H9 (cell line): Measurements from ENCODE around the gene GALNT10. TPM values are rescaled to one million over a fixed set of nuclear protein-coding genes. Genes with fewer than 3 reads are reported as not detected.

Source experiments
- DNase-seq: peaks from one replicate; pipeline ENCODE4 v3.0.0-alpha.2; 2017
- H2AFZ ChIP-seq: one replicate; pipeline ENCODE4 v1.6.1; 2013; ENCODE audit warnings: mild to moderate bottlenecking, low read length, control low read depth, moderate library complexity
- H2AK5ac ChIP-seq: 2 replicates; pipeline ENCODE4 v1.6.1; 2013; ENCODE audit warnings: low read length, control low read depth, mixed read lengths; ENCODE audit not compliant: insufficient read length
- H2BK120ac ChIP-seq: one replicate; pipeline ENCODE4 v1.6.1; 2013; ENCODE audit warnings: low read depth, mild to moderate bottlenecking, low read length, control low read depth, inconsistent platforms; ENCODE audit not compliant: poor library complexity, severe bottlenecking
- H2BK12ac ChIP-seq: 2 replicates; pipeline ENCODE4 v1.6.1; 2013; ENCODE audit warnings: low read length, control low read depth, mixed read lengths, low read depth; ENCODE audit not compliant: insufficient read length
- H2BK15ac ChIP-seq: 2 replicates; pipeline ENCODE4 v1.6.1; 2013; ENCODE audit warnings: low read depth, low read length, control low read depth
- H2BK20ac ChIP-seq: one replicate; pipeline ENCODE4 v1.6.1; 2013; ENCODE audit warnings: low read depth, mild to moderate bottlenecking, low read length, control low read depth, inconsistent platforms; ENCODE audit not compliant: poor library complexity, severe bottlenecking
- H2BK5ac ChIP-seq: 2 replicates; pipeline ENCODE4 v1.6.1; 2013; ENCODE audit warnings: low read length, control low read depth, mixed read lengths; ENCODE audit not compliant: insufficient read length
- H3K14ac ChIP-seq: 2 replicates; pipeline ENCODE4 v1.6.1; 2013; ENCODE audit warnings: low read length, control low read depth; ENCODE audit not compliant: insufficient read depth
- H3K18ac ChIP-seq: 2 replicates; pipeline ENCODE4 v1.6.1; 2013; ENCODE audit warnings: low read depth, mild to moderate bottlenecking, mixed read lengths, low read length, control low read depth; ENCODE audit not compliant: insufficient read length
- H3K23ac ChIP-seq: 2 replicates; pipeline ENCODE4 v1.6.1; 2013; ENCODE audit warnings: low read length, control low read depth, mixed read lengths, low read depth; ENCODE audit not compliant: insufficient read length
- H3K23me2 ChIP-seq: 2 replicates; pipeline ENCODE4 v1.6.1; 2013; ENCODE audit warnings: low read depth, mild to moderate bottlenecking, mixed read lengths, low read length, control low read depth; ENCODE audit not compliant: insufficient read length, poor library complexity, severe bottlenecking
- H3K27ac ChIP-seq: 2 replicates; pipeline ENCODE4 v1.5.1; 2013; ENCODE audit warnings: low read length, control low read depth, mixed read lengths, low read depth; ENCODE audit not compliant: insufficient read length
- H3K27me3 ChIP-seq: 2 replicates; pipeline ENCODE4 v1.6.1; 2013; ENCODE audit warnings: low read length, control low read depth, inconsistent platforms; ENCODE audit not compliant: insufficient read depth
- H3K4ac ChIP-seq: 2 replicates; pipeline ENCODE4 v1.6.1; 2013; ENCODE audit warnings: low read depth, mild to moderate bottlenecking, control low read depth, inconsistent platforms, low read length, moderate library complexity
- H3K4me1 ChIP-seq: 2 replicates; pipeline ENCODE4 v1.6.1; 2013; ENCODE audit warnings: low read length, control low read depth, inconsistent platforms; ENCODE audit not compliant: insufficient read depth
- H3K4me2 ChIP-seq: 2 replicates; pipeline ENCODE4 v1.6.1; 2013; ENCODE audit warnings: low read length, control low read depth, mixed read lengths; ENCODE audit not compliant: insufficient read length, insufficient read depth
- H3K56ac ChIP-seq: 2 replicates; pipeline ENCODE4 v1.6.1; 2013; ENCODE audit warnings: low read depth, mild to moderate bottlenecking, mixed read lengths, low read length, control low read depth; ENCODE audit not compliant: insufficient read length
- H3K79me1 ChIP-seq: 2 replicates; pipeline ENCODE4 v1.6.1; 2013; ENCODE audit warnings: low read depth, mild to moderate bottlenecking, moderate library complexity, low read length, control low read depth, inconsistent platforms; ENCODE audit not compliant: insufficient read depth, poor library complexity, severe bottlenecking
- H3K79me2 ChIP-seq: 2 replicates; pipeline ENCODE4 v1.6.1; 2013; ENCODE audit warnings: low read length, control low read depth, inconsistent platforms; ENCODE audit not compliant: insufficient read depth
- H3K9ac ChIP-seq: 2 replicates; pipeline ENCODE4 v1.6.1; 2013; ENCODE audit warnings: low read length, control low read depth, mixed read lengths; ENCODE audit not compliant: insufficient read length; ENCODE audit errors: extremely low read depth
- H3K9me3 ChIP-seq: one replicate; pipeline ENCODE4 v1.6.1; 2013; ENCODE audit warnings: low read depth, low read length, inconsistent platforms; ENCODE audit not compliant: control insufficient read depth
- H3T11ph ChIP-seq: one replicate; pipeline ENCODE4 v1.6.1; 2013; ENCODE audit warnings: mild to moderate bottlenecking, low read length, control low read depth, inconsistent platforms
- H4K20me1 ChIP-seq: one replicate; pipeline ENCODE4 v1.6.1; 2013; ENCODE audit not compliant: control insufficient read depth, insufficient read length, insufficient read depth
- H4K5ac ChIP-seq: 2 replicates; pipeline ENCODE4 v1.6.1; 2013; ENCODE audit warnings: low read depth, mild to moderate bottlenecking, mixed read lengths, low read length, control low read depth; ENCODE audit not compliant: insufficient read length
- H4K8ac ChIP-seq: replicated peaks from 2 replicates; pipeline ENCODE4 v1.6.1; 2013; ENCODE audit warnings: low read length, control low read depth, mixed read lengths, low read depth; ENCODE audit not compliant: insufficient read length
- H4K91ac ChIP-seq: 2 replicates; pipeline ENCODE4 v1.6.1; 2013; ENCODE audit warnings: low read depth, mild to moderate bottlenecking, moderate library complexity, mixed read lengths, low read length, control low read depth; ENCODE audit not compliant: insufficient read length
- H3K27ac Mint-ChIP-seq, 3 experiments: 2 replicates in 2 of 3; 3 replicates in 1 of 3; pipeline ENCODE4 v1.8.0; 2020 to 2021; ENCODE audit warnings: mixed read lengths in 3 of 3, mild to moderate bottlenecking in 1 of 3, moderate library complexity in 1 of 3
- H3K27me3 Mint-ChIP-seq: 2 replicates; pipeline ENCODE4 v1.8.0; 2021; ENCODE audit warnings: low read depth, mild to moderate bottlenecking, moderate library complexity, mixed read lengths
- H3K36me3 Mint-ChIP-seq, 3 experiments: 2 replicates in 2 of 3; 3 replicates in 1 of 3; pipeline ENCODE4 v1.8.0; 2020 to 2021; ENCODE audit warnings: low read depth in 3 of 3, mixed read lengths in 3 of 3; ENCODE audit not compliant: insufficient read depth in 1 of 3
- H3K4me1 Mint-ChIP-seq, 2 experiments: 2 replicates each; pipeline ENCODE4 v1.8.0; 2020; ENCODE audit warnings: mixed read lengths in 2 of 2
- H3K4me3 Mint-ChIP-seq, 2 experiments: 2 replicates in 1 of 2; 3 replicates in 1 of 2; pipeline ENCODE4 v1.8.0; 2020 to 2021; ENCODE audit warnings: mild to moderate bottlenecking in 2 of 2, mixed read lengths in 2 of 2, moderate library complexity in 1 of 2
- H3K9me3 Mint-ChIP-seq, 2 experiments: 2 replicates in 1 of 2; 3 replicates in 1 of 2; pipeline ENCODE4 v1.8.0; 2020; ENCODE audit warnings: mild to moderate bottlenecking in 2 of 2, mixed read lengths in 2 of 2, moderate library complexity in 1 of 2
- WGBS: extraction: QIAGEN DNeasy Blood & Tissue Kit; methylation state at CpG from one replicate; pipeline ENCODE4 v1.1.7; 2013; ENCODE audit warnings: missing lambda C conversion rate, low lambda C conversion rate, mixed read lengths; ENCODE audit not compliant: insufficient read length; ENCODE audit errors: extremely low coverage; 5-methylcytosine and 5-hydroxymethylcytosine counted together
- total RNA-seq: library from RNA; stranded (reverse); gene quantifications from 2 replicates; pipeline ENCODE4 v1.2.1, GENCODE V29; 2021
- TF ChIP-seq, protein P1 (sequence below): fragments of 200-600 bp; sonication (generic); conservative IDR thresholded peaks from 3 replicates; pipeline ENCODE4 v1.8.0; 2021; ENCODE audit warnings: antibody characterized with exemption, mild to moderate bottlenecking

The GALNT10 gene
- total RNA-seq, 1 experiment from 2014 or later, result 15.4 TPM

DNA sequence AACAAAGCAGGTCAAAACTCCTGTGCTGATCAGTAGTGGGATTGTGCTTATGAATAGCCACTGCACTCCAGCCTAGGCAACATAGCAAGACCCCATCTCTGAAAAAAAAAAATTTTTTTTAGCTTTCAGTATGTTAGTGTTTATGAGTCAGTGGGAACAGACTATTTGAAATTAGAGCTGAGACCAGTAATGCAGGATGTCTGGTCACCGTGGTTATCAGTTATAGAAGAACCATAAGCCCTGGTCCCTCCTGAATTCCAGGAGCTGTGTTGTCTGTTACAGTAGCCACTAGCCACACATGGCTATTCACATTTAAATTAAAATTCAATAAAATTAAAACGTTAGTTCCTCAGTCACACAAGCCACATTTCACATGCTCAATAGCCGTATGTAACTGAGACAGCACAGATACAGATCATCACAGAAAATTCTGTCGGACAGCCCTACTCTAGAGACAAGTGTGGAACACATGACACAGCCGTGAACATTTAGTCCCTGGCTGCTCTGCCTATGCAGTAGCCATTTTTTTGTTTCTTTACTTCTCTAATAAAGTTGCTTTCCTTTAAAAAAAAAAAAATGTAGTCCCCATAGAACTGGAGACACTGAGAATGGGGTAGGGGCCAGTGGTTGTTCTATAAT, 159.2 kb downstream of the GALNT10 start:
- no peak overlapping the region for H3K27ac Mint-ChIP-seq
- Histone ChIP-seq H2AK5ac (no peak overlapping the region), H4K91ac (no peak overlapping the region), H3K56ac (no peak overlapping the region), H3K79me1 (no peaks in the 10 kb centered on the region), H3T11ph (no peak overlapping the region), H4K8ac (no peak overlapping the region), H3K4ac (no peak overlapping the region), H2BK12ac (no peak overlapping the region), H3K18ac (no peak overlapping the region), H4K5ac (no peak overlapping the region), H3K23me2 (no peaks in the 10 kb centered on the region), H3K23ac (no peak overlapping the region), H2BK20ac (no peak overlapping the region), H3K4me2 (no peak overlapping the region), H2AFZ (no peak overlapping the region), H3K79me2 (no peaks in the 10 kb centered on the region), H3K27ac (no peak overlapping the region), H4K20me1 (no peaks in the 10 kb centered on the region), H3K14ac (no peak overlapping the region), H3K9ac (no peak overlapping the region), H2BK15ac (no peak overlapping the region), H3K9me3 (no peaks in the 10 kb centered on the region), H3K27me3 (no peaks in the 10 kb centered on the region), H2BK120ac (no peak overlapping the region), H3K4me1 (no peaks in the 10 kb centered on the region), H2BK5ac (no peak overlapping the region)
- no peaks in the 10 kb centered on the region for H3K27me3 Mint-ChIP-seq
- no peak overlapping the region for H3K4me3 Mint-ChIP-seq
- WGBS, result no CpG with 5 or more reads among the region's 5 CpGs
- no peaks in the 10 kb centered on the region for H3K36me3 Mint-ChIP-seq
- H3K9me3 Mint-ChIP-seq, result no peaks in the 10 kb centered on the region
- H3K4me1 Mint-ChIP-seq, result peaks cover 4 to 14% of the 10 kb centered on the region in 2 experiments
- no peak for DNase-seq
- TF ChIP-seq, protein P1, sequence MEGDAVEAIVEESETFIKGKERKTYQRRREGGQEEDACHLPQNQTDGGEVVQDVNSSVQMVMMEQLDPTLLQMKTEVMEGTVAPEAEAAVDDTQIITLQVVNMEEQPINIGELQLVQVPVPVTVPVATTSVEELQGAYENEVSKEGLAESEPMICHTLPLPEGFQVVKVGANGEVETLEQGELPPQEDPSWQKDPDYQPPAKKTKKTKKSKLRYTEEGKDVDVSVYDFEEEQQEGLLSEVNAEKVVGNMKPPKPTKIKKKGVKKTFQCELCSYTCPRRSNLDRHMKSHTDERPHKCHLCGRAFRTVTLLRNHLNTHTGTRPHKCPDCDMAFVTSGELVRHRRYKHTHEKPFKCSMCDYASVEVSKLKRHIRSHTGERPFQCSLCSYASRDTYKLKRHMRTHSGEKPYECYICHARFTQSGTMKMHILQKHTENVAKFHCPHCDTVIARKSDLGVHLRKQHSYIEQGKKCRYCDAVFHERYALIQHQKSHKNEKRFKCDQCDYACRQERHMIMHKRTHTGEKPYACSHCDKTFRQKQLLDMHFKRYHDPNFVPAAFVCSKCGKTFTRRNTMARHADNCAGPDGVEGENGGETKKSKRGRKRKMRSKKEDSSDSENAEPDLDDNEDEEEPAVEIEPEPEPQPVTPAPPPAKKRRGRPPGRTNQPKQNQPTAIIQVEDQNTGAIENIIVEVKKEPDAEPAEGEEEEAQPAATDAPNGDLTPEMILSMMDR, result no peak
